K562 (cell line): ENCODE measurements around the gene TMEM63A. TPM values are rescaled to one million over a fixed set of nuclear protein-coding genes. Genes with fewer than 3 reads are reported as not detected.

Experiments used
- ATAC-seq: fragments of 200-7000 bp; cut with Tn5 transposase; 3 replicates; pipeline ENCODE4 v1.9.1; 2020; ENCODE audit warnings: moderate library complexity
- BruUV-seq: library from RNA; stranded (reverse); fragments of 400-500 nt; replicated peaks from 2 replicates; lab custom pipeline; 2021; lab: Mats Ljungman, UMichigan
- CTCF ChIA-PET: fragments of 300-600 bp; formaldehyde crosslinking; extraction: SDS; loops from one replicate; lab custom pipeline; 2021; ENCODE audit warnings: low intra/inter-chr PET ratio; lab: Yijun Ruan, JAX
- POLR2A ChIA-PET: fragments of 300-600, 350-650 bp; sonication (Branson Sonifier 250); formaldehyde crosslinking; extraction: SDS; loops from one replicate; lab custom pipeline; 2021; ENCODE audit warnings: antibody characterized with exemption, inconsistent platforms; lab: Yijun Ruan, JAX
- DNase-seq, 4 experiments: peaks; one replicate each; pipeline versions ENCODE4 v3.0.0 to v3.0.0-alpha.2; 2011 to 2018; ENCODE audit warnings: low spot score in 3 of 4, mixed read lengths in 3 of 4; ENCODE audit errors: extremely low read depth in 1 of 4
- FAIRE-seq: peaks from 2 replicates; lab custom pipeline; 2011; peaks lifted over from hg19 to GRCh38; lab: Jason Lieb, UNC
- H2AFZ ChIP-seq: 2 replicates; pipeline ENCODE4 v1.6.0; 2011; ENCODE audit warnings: low read depth, low read length, control low read depth, inconsistent platforms
- H3K27ac ChIP-seq: fragments of 200-600 bp; 3 replicates; pipeline ENCODE4 v1.8.0; 2011; ENCODE audit warnings: low read depth, mild to moderate bottlenecking, control low read depth, inconsistent platforms, low read length, moderate library complexity, mixed read lengths; ENCODE audit errors: extremely low read depth
- H3K27me3 ChIP-seq, 2 experiments: fragments of 300-600 bp in 1 of 2; 2 replicates in 1 of 2; 3 replicates in 1 of 2; pipeline versions ENCODE4 v1.6.0 to v1.8.0; 2011; ENCODE audit warnings: inconsistent platforms in 2 of 2, low read length in 2 of 2, mild to moderate bottlenecking in 1 of 2, mixed read lengths in 1 of 2, moderate library complexity in 1 of 2; ENCODE audit not compliant: control insufficient read depth in 2 of 2, insufficient read depth in 2 of 2
- H3K36me3 ChIP-seq: fragments of 300-600 bp; 3 replicates; pipeline ENCODE4 v1.8.0; 2011; ENCODE audit warnings: mild to moderate bottlenecking, low read length, inconsistent platforms; ENCODE audit not compliant: control insufficient read depth, insufficient read depth
- H3K4me1 ChIP-seq, 2 experiments: fragments of 200-600 bp in 1 of 2; replicated peaks in 1 of 2; 2 replicates in 1 of 2; 3 replicates in 1 of 2; pipeline versions ENCODE4 v1.5.1 to v1.8.0; 2011; ENCODE audit warnings: inconsistent platforms in 2 of 2, low read length in 2 of 2, mild to moderate bottlenecking in 1 of 2, mixed read lengths in 1 of 2, moderate library complexity in 1 of 2; ENCODE audit not compliant: control insufficient read depth in 2 of 2, insufficient read depth in 2 of 2
- H3K4me2 ChIP-seq: 2 replicates; pipeline ENCODE4 v1.6.1; 2011; ENCODE audit warnings: low read length, control low read depth, inconsistent platforms, mixed read lengths; ENCODE audit not compliant: insufficient read depth
- H3K4me3 ChIP-seq: fragments of 200-600 bp; sonication (generic), shearing (Covaris generic); 2 replicates; pipeline ENCODE4 v1.5.1; 2016; ENCODE audit warnings: control low read depth, inconsistent platforms
- H3K79me2 ChIP-seq: fragments of 200-600 bp; 3 replicates; pipeline ENCODE4 v1.8.0; 2011; ENCODE audit warnings: low read length, inconsistent platforms; ENCODE audit not compliant: control insufficient read depth, insufficient read depth
- H3K9ac ChIP-seq, 2 experiments: 2 replicates each; pipeline versions ENCODE4 v1.6.0 to v1.6.1; 2011; ENCODE audit warnings: low read depth in 2 of 2, low read length in 2 of 2, control low read depth in 1 of 2, inconsistent platforms in 1 of 2, mild to moderate bottlenecking in 1 of 2, mixed read lengths in 1 of 2; ENCODE audit not compliant: insufficient read depth in 1 of 2
- H3K9me1 ChIP-seq: one replicate; pipeline ENCODE4 v1.6.0; 2011; ENCODE audit warnings: inconsistent platforms, mild to moderate bottlenecking, low read length, moderate library complexity; ENCODE audit not compliant: control insufficient read depth, insufficient read depth
- H3K9me3 ChIP-seq: replicated peaks from 2 replicates; pipeline ENCODE4 v1.5.1; 2011; ENCODE audit warnings: low read depth, low read length, inconsistent platforms; ENCODE audit not compliant: control insufficient read depth, insufficient read depth
- H4K20me1 ChIP-seq: replicated peaks from 2 replicates; pipeline ENCODE4 v1.6.1; 2011; ENCODE audit warnings: low read length, inconsistent platforms, mixed read lengths; ENCODE audit not compliant: control insufficient read depth, insufficient read depth
- POLR2G ChIP-seq: fragments of 200-400 bp; formaldehyde crosslinking; IDR thresholded peaks from 2 replicates; pipeline ENCODE4 v1.6.1; 2017; ENCODE audit warnings: low read depth, mild to moderate bottlenecking, antibody characterized with exemption, low read length, moderate library complexity
- WGBS: fragments of 100-300 bp; shearing (Covaris generic); methylation state at CpG from one replicate; pipeline ENCODE4 v1.1.6; 2016; ENCODE audit warnings: low coverage, mixed read lengths; ENCODE audit not compliant: insufficient coverage; ENCODE audit errors: missing lambda C conversion rate; 5-methylcytosine and 5-hydroxymethylcytosine counted together
- in situ Hi-C: fragments of 300-500 bp; cut with MboI; formaldehyde crosslinking; loops from 4 replicates; pipeline ENCODE4 v1.15.0; 2018; ENCODE audit warnings: inconsistent platforms, mixed read lengths
- intact Hi-C: fragments of 100-400 bp; cut with micrococcal nuclease; formaldehyde crosslinking; loops from 2 replicates; pipeline ENCODE4 v1.14.2; 2022
- polyA plus RNA-seq, 8 experiments: library from polyadenylated mRNA; depleted of rRNA in 4 of 8; stranded (reverse) in 5 of 8; unstranded in 3 of 8; fragments of >200 nt; fragmentation: Nextera tagmentation in 2 of 8; fragmentation: Illumina TruSeq in 1 of 8; extraction: Ambion mirVana in 2 of 8; extraction: Trizol in 1 of 8; gene quantifications; 2 replicates each; pipeline versions ENCODE4 v1.2.1 to v1.2.3, GENCODE V29; 2011 to 2014; ENCODE audit warnings: inconsistent platforms in 1 of 8, missing spikeins in 1 of 8
- total RNA-seq, 7 experiments: library from RNA; depleted of rRNA in 6 of 7; stranded (reverse); fragments of >200 nt in 6 of 7; fragmentation: Illumina TruSeq in 2 of 7; extraction: Trizol in 2 of 7; gene quantifications; 2 replicates each; pipeline versions ENCODE4 v1.2.1 to v1.2.3, GENCODE V29; 2011 to 2021; ENCODE audit warnings: low replicate concordance in 1 of 7
- TF ChIP-seq, protein P1 (sequence below): IDR thresholded peaks from 2 replicates; pipeline ENCODE4 v1.6.1; 2016; ENCODE audit warnings: missing genetic modification characterization, missing compliant biosample characterization

The TMEM63A gene
- total and polyA plus RNA-seq, 9 of the 15 experiments (the other 6 are each of a cell fraction or from before 2014, with no cell fraction given), result 2.0 to 54.6 (median 17.5) TPM

GRCh38 chr1:225861834-225862580 is 20.2 kb downstream of the TMEM63A start:
- Histone ChIP-seq H2AFZ (no peak overlapping the region), H3K4me1 (no peaks in the 10 kb centered on the region), H3K4me2 (no peak overlapping the region), H3K36me3 (peaks cover 88% of the 10 kb centered on the region; the same call in 2 of the 3 replicates), H3K79me2 (no peaks in the 10 kb centered on the region), H3K9me1 (no peaks in the 10 kb centered on the region), H3K27ac (no peak overlapping the region), H4K20me1 (no peaks in the 10 kb centered on the region), H3K27me3 (no peaks in the 10 kb centered on the region), H3K9me3 (no peaks in the 10 kb centered on the region), H3K4me3 (no peak overlapping the region), H3K9ac (peak overlapping the region in 1 of 2 experiments; percentile 29; a peak in 1 of 4 replicates)
- no peak for FAIRE-seq
- ATAC-seq, result no peak
- 93% methylated on average over 13 of the region's 13 CpGs for WGBS
- CTCF ChIA-PET, result no interaction called here
- in situ Hi-C loops (no loop called here), intact Hi-C loops (no loop called here)
- no TSS peak for BruUV-seq
- POLR2A ChIA-PET, result interaction anchor here (0.6 to 1.1 kb wide), 2 partner anchors 9 to 1212 kb away, joined by 3 read pairs; no protein-coding TSS in a partner anchor
- 0 out of 2 replicates have a peak, but pooled peaks have one; percentile 12 for TF ChIP-seq POLR2G
- TF ChIP-seq, protein P1, sequence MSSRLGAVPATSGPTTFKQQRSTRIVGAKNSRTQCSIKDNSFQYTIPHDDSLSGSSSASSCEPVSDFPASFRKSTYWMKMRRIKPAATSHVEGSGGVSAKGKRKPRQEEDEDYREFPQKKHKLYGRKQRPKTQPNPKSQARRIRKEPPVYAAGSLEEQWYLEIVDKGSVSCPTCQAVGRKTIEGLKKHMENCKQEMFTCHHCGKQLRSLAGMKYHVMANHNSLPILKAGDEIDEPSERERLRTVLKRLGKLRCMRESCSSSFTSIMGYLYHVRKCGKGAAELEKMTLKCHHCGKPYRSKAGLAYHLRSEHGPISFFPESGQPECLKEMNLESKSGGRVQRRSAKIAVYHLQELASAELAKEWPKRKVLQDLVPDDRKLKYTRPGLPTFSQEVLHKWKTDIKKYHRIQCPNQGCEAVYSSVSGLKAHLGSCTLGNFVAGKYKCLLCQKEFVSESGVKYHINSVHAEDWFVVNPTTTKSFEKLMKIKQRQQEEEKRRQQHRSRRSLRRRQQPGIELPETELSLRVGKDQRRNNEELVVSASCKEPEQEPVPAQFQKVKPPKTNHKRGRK (tag), result no peak
- DNase-seq, result no peak
